Heart left ventricle (tissue), 16 donors: Measurements from ENCODE around the gene IFFO2. TPM values are rescaled to one million over a fixed set of nuclear protein-coding genes. Genes with fewer than 3 reads are reported as not detected.

Experiments used
- ATAC-seq, 4 donors: fragments of 200-7000 bp; cut with Tn5 transposase; one replicate each; pipeline ENCODE4 v1.9.1; 2020 to 2022; ENCODE audit warnings: moderate library complexity in 4 of 4, mild to moderate bottlenecking in 3 of 4, moderate number of reproducible peaks in 1 of 4
- DNase-seq, 5 donors: peaks; one replicate each; pipeline ENCODE4 v3.0.0-alpha.2; 2020
- H3K27ac ChIP-seq, 12 donors: fragments of 200-600 bp; sonication (generic) in 4 of 12; one replicate each; pipeline versions ENCODE4 v1.5.0 to v1.8.0; 2016 to 2022; ENCODE audit warnings: mild to moderate bottlenecking in 2 of 12
- H3K27me3 ChIP-seq, 9 donors: fragments of 200-600 bp; sonication (generic) in 2 of 9; one replicate each; pipeline versions ENCODE4 v1.5.1 to v1.8.0; 2016 to 2022; ENCODE audit warnings: mild to moderate bottlenecking in 3 of 9
- H3K36me3 ChIP-seq, 9 donors: fragments of 200-600 bp; sonication (generic) in 2 of 9; one replicate each; pipeline versions ENCODE4 v1.5.0 to v1.8.0; 2018 to 2022; ENCODE audit warnings: mild to moderate bottlenecking in 2 of 9
- H3K4me1 ChIP-seq, 12 donors: fragments of 200-600 bp; sonication (generic) in 4 of 12; one replicate each; pipeline versions ENCODE4 v1.5.0 to v1.8.0; 2016 to 2022; ENCODE audit warnings: mild to moderate bottlenecking in 3 of 12
- H3K4me3 ChIP-seq, 12 donors: fragments of 200-600 bp; sonication (generic) in 4 of 12; one replicate each; pipeline versions ENCODE4 v1.5.0 to v1.8.0; 2017 to 2022; ENCODE audit warnings: mild to moderate bottlenecking in 9 of 12, moderate library complexity in 4 of 12
- H3K9me3 ChIP-seq, 12 donors: fragments of 200-600 bp; sonication (generic) in 4 of 12; one replicate each; pipeline versions ENCODE4 v1.5.0 to v1.8.0; 2016 to 2022; ENCODE audit warnings: mild to moderate bottlenecking in 1 of 12
- CTCF ChIP-seq, 12 donors: fragments of 200-600 bp; sonication (generic) in 4 of 12; IDR thresholded peaks; one replicate each; pipeline versions ENCODE4 v1.5.0 to v1.8.0; 2018 to 2022; ENCODE audit warnings: antibody characterized with exemption in 12 of 12, mild to moderate bottlenecking in 5 of 12
- POLR2A ChIP-seq, 2 donors: fragments of 450-650 bp; IDR thresholded peaks; one replicate each; pipeline ENCODE4 v1.6.1; 2017; ENCODE audit warnings: antibody characterized with exemption in 2 of 2, mild to moderate bottlenecking in 2 of 2, moderate library complexity in 2 of 2
- WGBS, 4 donors: extraction: QIAGEN DNeasy Blood & Tissue Kit in 2 of 4; methylation state at CpG; one replicate each; pipeline versions ENCODE4 v1.1.5 to v1.1.7; 2013 to 2018; 5-methylcytosine and 5-hydroxymethylcytosine counted together
- intact Hi-C, 10 donors: fragments of 100-400 bp; cut with DNase I; formaldehyde crosslinking; loops; one replicate each; pipeline versions ENCODE4 v1.11.1 to v1.14.2; 2022
- polyA plus RNA-seq, 2 donors: library from polyadenylated mRNA; stranded (reverse); fragments of 200-250 nt; gene quantifications; one replicate each; pipeline ENCODE4 v1.2.3, GENCODE V29; 2013
- total RNA-seq, 9 donors: library from RNA; depleted of rRNA in 2 of 9; stranded (reverse); fragments of >200 nt in 2 of 9; fragmentation: NEBNext Ultra II Directional in 3 of 9; extraction: Animal tissue kit (Norgen Biotek cat#: 25700) in 3 of 9; gene quantifications; one replicate each; pipeline versions ENCODE4 v1.1.0 to v1.2.4, GENCODE V29; 2016 to 2023
- donor health status: ischemic (EF 13 %, LVEDD 7.1; RV severe dilation, severe dysfunction).
- donor health status: healthy with polysubstance abuse.
- donor health status: DM: no; HTN: yes; CAD: no.
- donor health status: DM: no; HTN: no; CAD: no.
- donor health status: ischemic (EF 25% LVEDD 6.9; RV normal size, moderate dysfunction).
- donor health status: ischemic (EF 25% LVEDD 5.7; RV mildly dilated, moderate dysfunction).
- donor health status: healthy.
- donor health status: DM: yes; HTN: yes; CAD: no.
- donor health status: ischemic (EF 35%, LVEDD 5.7; RV mildly dilated, moderate dysfunction).
- donor health status: nonischemic (EF 11% LVEDD 7.7; RV severe dilation, severe dysfunction).
- donor health status: DM: yes; HTN: yes; CAD: no.
- donor health status: PGD.
- donor health status: ischemic (EF 29% LVEDD 5.4; RV normal size, mild dysfunction).
- donor health status: nonischemic (EF 23%, LVEDD 6.1; RV moderate dilation, normal function).

IFFO2 gene
- total and polyA plus RNA-seq, 11 donors = 2.5 to 9.0 (median 4.9) TPM

GRCh38 chr1:18902523-18903290, 53.8 kb downstream of the IFFO2 start, which contains the start of gene ALDH4A1:
ALDH4A1 (minus strand) TSS chr1:18902555; CDS start chr1:18902523, 32 bp downstream.
- Histone ChIP-seq H3K36me3 (peaks cover 0 to 3% (median 0%) of the 10 kb centered on the region in 9 donors), H3K27me3 (no peaks in the 10 kb centered on the region), H3K4me3 (peak within 1 kb of the TSS; percentile 60 to 97 (median 85)), H3K4me1 (peaks cover 0 to 38% (median 24%) of the 10 kb centered on the region in 12 donors), H3K9me3 (no peaks in the 10 kb centered on the region), H3K27ac (peak within 1 kb of the TSS; percentile 74 to 95 (median 92))
- WGBS, 4 donors = 0 to 1% (median 0%) methylated on average over 50 to 55 of the region's 55 CpGs
- DNase-seq (peak; percentile 98 to 99 (median 98)), ATAC-seq (peak; percentile 97 to 98 (median 97))
- TF ChIP-seq CTCF (IDR thresholded peaks at IDR 0.05) (peak in 2 of 12 donors; percentile 13 to 28), POLR2A (IDR thresholded peaks at IDR 0.05) (peak in 1 of 2 donors; percentile 58)
- intact Hi-C loops = loop anchor here in 6 of 10 donors (2.0 to 10.0 kb wide), 6 partner anchors 52 to 412 kb away; partner anchors contain the start of genes AKR7A2 (in 1 of the 6), IFFO2 (in 1 of the 6) and SLC66A1 (in 1 of the 6)

- peak in 1 of 5 donors; percentile 38 for DNase-seq
- no peak for TF ChIP-seq POLR2A (IDR thresholded peaks at IDR 0.05)
- no peak for TF ChIP-seq CTCF (IDR thresholded peaks at IDR 0.05)
- 0 to 1% (median 0%) methylated on average over 19 to 44 of the region's 44 CpGs for WGBS, 4 donors
- intact Hi-C loops = loop anchor here in 6 of 10 donors (2.0 to 10.0 kb wide), 6 partner anchors 53 to 413 kb away; partner anchors contain the start of genes AKR7A2 (in 1 of the 6), IFFO2 (in 1 of the 6) and SLC66A1 (in 1 of the 6)
- Histone ChIP-seq H3K27ac (peak overlapping the region; percentile 74 to 95 (median 92)), H3K27me3 (no peaks in the 10 kb centered on the region), H3K9me3 (no peaks in the 10 kb centered on the region), H3K4me1 (peaks cover 0 to 31% (median 18%) of the 10 kb centered on the region in 12 donors), H3K4me3 (peak overlapping the region; percentile 60 to 97 (median 85)), H3K36me3 (peaks cover 0 to 8% (median 0%) of the 10 kb centered on the region in 9 donors)
- ATAC-seq = peak in 2 of 4 donors; percentile 2 to 28
These were observed 54.4 kb downstream of the IFFO2 start for GRCh38 chr1:18901952-18902522.

- Histone ChIP-seq H3K4me1 (peaks cover 0 to 24% (median 13%) of the 10 kb centered on the region in 12 donors), H3K4me3 (peak overlapping the region in 10 of 12 donors; percentile 60 to 97 (median 85)), H3K9me3 (no peaks in the 10 kb centered on the region), H3K36me3 (peaks cover 0 to 8% (median 0%) of the 10 kb centered on the region in 9 donors), H3K27ac (peak overlapping the region in 3 of 12 donors; percentile 89 to 95 (median 92)), H3K27me3 (no peaks in the 10 kb centered on the region)
- no peak for DNase-seq
- ATAC-seq = no peak
- 48 to 60% (median 53%) methylated on average over 9 of the region's 9 CpGs for WGBS, 4 donors
- TF ChIP-seq POLR2A (IDR thresholded peaks at IDR 0.05) (no peak), CTCF (IDR thresholded peaks at IDR 0.05) (no peak)
- intact Hi-C loops = loop anchor here in 5 of 10 donors (10.0 kb wide), 5 partner anchors 53 to 413 kb away; partner anchors contain the start of genes AKR7A2 (in 1 of the 5), IFFO2 (in 1 of the 5) and SLC66A1 (in 1 of the 5)
These were observed 55.1 kb downstream of the IFFO2 start for GRCh38 chr1:18901147-18901951.
